Activated naive CD4-positive, alpha-beta T cell treated with anti-CD3 and anti-CD28 coated beads, Interleukin-2, amount 10 ng/mL, durations not matched to agents 7 days and 5 days (primary cell): ENCODE results near the gene NEDD1.

Source experiments
- CTCF ChIA-PET: fragments of 350-600 bp; sonication (Branson Sonifier 250); formaldehyde crosslinking; loops from one replicate; lab custom pipeline; 2021; ENCODE audit warnings: antibody characterized with exemption; lab: Charles Lee
- DNase-seq: peaks from one replicate; pipeline ENCODE4 v3.0.0-alpha.2; 2020
- H3K27ac Mint-ChIP-seq: one replicate; pipeline ENCODE4 v1.8.0; 2021; ENCODE audit warnings: mild to moderate bottlenecking, moderate library complexity, mixed read lengths
- H3K27me3 Mint-ChIP-seq: one replicate; pipeline ENCODE4 v1.8.0; 2021; ENCODE audit warnings: mild to moderate bottlenecking, mixed read lengths
- H3K36me3 Mint-ChIP-seq: one replicate; pipeline ENCODE4 v1.8.0; 2021; ENCODE audit warnings: mixed read lengths
- H3K4me1 Mint-ChIP-seq: one replicate; pipeline ENCODE4 v1.8.0; 2021; ENCODE audit warnings: mixed read lengths
- H3K4me3 Mint-ChIP-seq: one replicate; pipeline ENCODE4 v1.8.0; 2021; ENCODE audit warnings: mild to moderate bottlenecking, moderate library complexity, mixed read lengths
- H3K9me3 Mint-ChIP-seq: one replicate; pipeline ENCODE4 v1.8.0; 2021; ENCODE audit warnings: mixed read lengths

The NEDD1 gene

DNA sequence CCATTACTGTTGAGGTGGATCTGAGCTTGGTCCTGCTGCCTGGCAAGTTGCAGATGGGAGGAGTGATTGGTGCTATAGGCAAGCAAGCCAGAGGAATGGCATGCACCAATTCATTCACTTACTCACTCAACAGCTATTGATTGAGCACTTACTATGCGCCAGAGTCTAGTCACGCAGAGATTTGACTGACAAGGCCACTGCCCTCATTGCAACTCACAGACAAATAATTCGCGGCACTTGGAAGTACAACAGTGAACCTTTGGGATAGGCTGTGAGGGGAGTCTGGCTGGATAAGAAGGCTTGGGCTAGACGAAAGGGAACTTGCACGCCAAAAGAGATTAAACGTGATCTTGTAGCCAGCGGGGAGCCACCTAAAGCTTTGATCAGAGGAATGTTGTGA is 96.2 kb downstream of the NEDD1 start:
- DNase-seq = no peak
- H3K9me3 Mint-ChIP-seq = no peaks in the 10 kb centered on the region
- no peak overlapping the region for H3K27ac Mint-ChIP-seq
- H3K36me3 Mint-ChIP-seq = no peaks in the 10 kb centered on the region
- peaks cover 4% of the 10 kb centered on the region for H3K27me3 Mint-ChIP-seq
- CTCF ChIA-PET = interaction anchor here (1.0 kb wide), 1 partner anchor 15 kb away, joined by 5 read pairs; no protein-coding TSS in a partner anchor
- H3K4me1 Mint-ChIP-seq = no peaks in the 10 kb centered on the region
- H3K4me3 Mint-ChIP-seq = no peak overlapping the region
